Brain microvascular endothelial cell (primary cell): Measurements from ENCODE around the gene CEBPA.

Experiments
- DNase-seq: peaks from one replicate; pipeline ENCODE4 v3.0.0-alpha.2; 2020
- H3K27ac ChIP-seq: fragments of 250-450 bp; sonication (Bioruptor Pico); 2 replicates; pipeline ENCODE4 v1.5.1; 2020; ENCODE audit warnings: mild to moderate bottlenecking, moderate library complexity
- H3K27me3 ChIP-seq: fragments of 250-450 bp; sonication (Bioruptor Pico); replicated peaks from 2 replicates; pipeline ENCODE4 v1.5.1; 2020; ENCODE audit warnings: mild to moderate bottlenecking
- H3K36me3 ChIP-seq: fragments of 250-450 bp; sonication (Bioruptor Pico); replicated peaks from 2 replicates; pipeline ENCODE4 v1.5.1; 2020; ENCODE audit warnings: mild to moderate bottlenecking
- H3K4me3 ChIP-seq: 2 replicates; pipeline ENCODE4 v1.5.1; 2011; ENCODE audit warnings: low read depth, mild to moderate bottlenecking, control low read depth, low read length, moderate library complexity
- in situ Hi-C: cut with HindIII; loops from 2 replicates; pipeline ENCODE4 v1.10.0; 2017; ENCODE audit warnings: low sequenced_read_pairs, low pct_ligation_motif_present
- TF ChIP-seq, protein P1 (sequence below): IDR thresholded peaks from 2 replicates; pipeline ENCODE4 v1.5.1; 2011; ENCODE audit warnings: low read depth, mild to moderate bottlenecking, moderate library complexity, low read length, control low read depth, inconsistent platforms; ENCODE audit errors: missing control alignments

CEBPA gene

DNA sequence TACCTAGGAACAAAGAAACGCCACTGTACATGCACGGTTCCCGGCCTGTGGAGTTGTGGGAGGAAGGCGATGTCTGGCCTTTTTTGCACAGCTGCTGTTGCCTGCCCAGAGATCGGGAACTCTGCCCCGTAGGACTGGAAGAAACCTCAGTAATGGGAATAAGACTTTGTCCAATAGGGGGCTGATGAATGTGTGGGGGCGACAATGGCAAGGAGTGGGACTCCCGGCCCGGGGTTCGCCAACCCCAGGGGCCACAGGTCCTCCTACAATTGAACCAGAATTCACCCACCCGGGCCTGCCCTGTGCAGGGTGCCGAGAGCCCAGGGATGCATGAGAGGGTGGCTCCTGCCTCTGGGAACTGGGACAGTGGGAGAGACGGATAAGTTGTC is 2.0 kb upstream of the CEBPA start:
- Histone ChIP-seq H3K27me3 (peaks cover 45% of the 10 kb centered on the region), H3K27ac (no peak overlapping the region), H3K4me3 (no peak overlapping the region), H3K36me3 (no peaks in the 10 kb centered on the region)
- no peak for DNase-seq
- TF ChIP-seq, protein P1, sequence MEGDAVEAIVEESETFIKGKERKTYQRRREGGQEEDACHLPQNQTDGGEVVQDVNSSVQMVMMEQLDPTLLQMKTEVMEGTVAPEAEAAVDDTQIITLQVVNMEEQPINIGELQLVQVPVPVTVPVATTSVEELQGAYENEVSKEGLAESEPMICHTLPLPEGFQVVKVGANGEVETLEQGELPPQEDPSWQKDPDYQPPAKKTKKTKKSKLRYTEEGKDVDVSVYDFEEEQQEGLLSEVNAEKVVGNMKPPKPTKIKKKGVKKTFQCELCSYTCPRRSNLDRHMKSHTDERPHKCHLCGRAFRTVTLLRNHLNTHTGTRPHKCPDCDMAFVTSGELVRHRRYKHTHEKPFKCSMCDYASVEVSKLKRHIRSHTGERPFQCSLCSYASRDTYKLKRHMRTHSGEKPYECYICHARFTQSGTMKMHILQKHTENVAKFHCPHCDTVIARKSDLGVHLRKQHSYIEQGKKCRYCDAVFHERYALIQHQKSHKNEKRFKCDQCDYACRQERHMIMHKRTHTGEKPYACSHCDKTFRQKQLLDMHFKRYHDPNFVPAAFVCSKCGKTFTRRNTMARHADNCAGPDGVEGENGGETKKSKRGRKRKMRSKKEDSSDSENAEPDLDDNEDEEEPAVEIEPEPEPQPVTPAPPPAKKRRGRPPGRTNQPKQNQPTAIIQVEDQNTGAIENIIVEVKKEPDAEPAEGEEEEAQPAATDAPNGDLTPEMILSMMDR, result no peak
- in situ Hi-C loops, result no loop called here

DNA sequence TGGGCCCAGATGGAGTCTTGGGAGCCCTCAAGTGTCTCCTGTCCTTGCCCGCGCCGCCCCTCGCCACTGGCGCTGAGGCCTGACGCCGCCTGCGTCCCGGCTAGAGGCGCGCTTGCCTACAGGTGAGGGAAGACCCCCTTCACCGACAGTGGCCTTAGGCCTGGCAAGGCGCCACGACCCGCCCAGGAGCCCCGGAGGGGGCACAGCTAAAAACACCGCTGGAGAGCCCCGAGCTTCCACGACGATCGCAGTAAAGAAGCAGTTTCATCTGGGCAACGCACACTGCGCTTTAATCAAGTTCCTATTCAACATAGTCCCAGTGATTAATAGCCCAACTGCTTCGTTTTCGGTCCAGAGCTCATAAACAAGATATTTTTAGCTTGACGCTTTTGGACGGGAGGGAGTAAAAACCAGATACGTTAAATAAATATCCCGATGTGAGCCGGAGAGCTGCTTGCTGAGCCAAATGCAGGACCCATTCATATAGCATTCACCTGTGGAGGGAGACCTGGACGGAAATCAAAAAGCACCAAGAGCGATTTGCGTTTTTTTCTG is 1.5 kb upstream of the CEBPA start:
- peak overlapping the region; percentile 62 for H3K4me3 ChIP-seq
- no peak overlapping the region for H3K27ac ChIP-seq
- in situ Hi-C loops, result no loop called here
- H3K36me3 ChIP-seq, result no peaks in the 10 kb centered on the region
- DNase-seq, result no peak
- peaks cover 47% of the 10 kb centered on the region for H3K27me3 ChIP-seq
- TF ChIP-seq, protein P1, result no peak

DNA sequence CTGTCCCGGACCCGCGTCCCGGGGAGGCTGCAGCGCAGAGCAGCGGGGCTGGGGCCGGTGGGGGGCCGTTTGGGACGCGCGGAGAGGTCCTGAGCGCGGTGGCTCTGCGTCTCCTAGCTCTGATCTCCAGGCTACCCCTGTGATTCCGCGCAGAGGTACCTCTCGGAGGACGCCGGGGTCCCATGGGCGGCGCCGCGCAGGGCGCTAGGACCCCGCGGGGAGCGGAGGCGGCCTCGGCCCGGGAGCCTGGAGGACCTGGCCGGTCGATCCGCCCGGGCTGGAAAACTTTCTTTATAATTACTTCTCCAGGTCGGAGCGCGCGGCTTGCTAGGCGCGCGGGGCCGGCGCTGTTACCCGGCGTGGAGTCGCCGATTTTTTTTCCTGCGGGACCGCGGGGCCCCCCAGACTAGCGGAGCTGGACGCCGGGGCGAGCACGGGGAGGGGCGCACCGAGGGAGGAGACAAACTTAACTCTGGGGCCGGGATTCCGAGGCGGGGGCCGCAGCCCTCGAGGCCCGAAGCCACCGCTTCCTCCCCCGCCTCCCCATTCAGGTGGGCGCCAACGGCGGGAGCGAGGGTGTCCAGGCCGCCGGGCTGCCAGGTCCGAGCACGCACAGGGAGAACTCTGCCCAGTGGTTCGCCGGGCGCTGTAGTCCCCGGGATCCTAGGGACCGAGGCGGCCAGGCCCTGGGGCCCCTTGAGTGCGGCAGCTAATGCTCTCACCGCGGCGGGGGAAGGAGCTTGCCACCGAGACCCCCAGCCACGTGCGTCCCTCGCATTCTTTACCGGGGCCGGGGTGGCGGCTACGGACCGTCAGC is 848 bp upstream of the CEBPA start:
- DNase-seq, result peak; percentile 15
- H3K36me3 ChIP-seq, result no peaks in the 10 kb centered on the region
- peak overlapping the region; percentile 62 for H3K4me3 ChIP-seq
- in situ Hi-C loops, result no loop called here
- TF ChIP-seq, protein P1, result no peak
- H3K27me3 ChIP-seq, result peaks cover 50% of the 10 kb centered on the region
- H3K27ac ChIP-seq, result no peak overlapping the region

DNA sequence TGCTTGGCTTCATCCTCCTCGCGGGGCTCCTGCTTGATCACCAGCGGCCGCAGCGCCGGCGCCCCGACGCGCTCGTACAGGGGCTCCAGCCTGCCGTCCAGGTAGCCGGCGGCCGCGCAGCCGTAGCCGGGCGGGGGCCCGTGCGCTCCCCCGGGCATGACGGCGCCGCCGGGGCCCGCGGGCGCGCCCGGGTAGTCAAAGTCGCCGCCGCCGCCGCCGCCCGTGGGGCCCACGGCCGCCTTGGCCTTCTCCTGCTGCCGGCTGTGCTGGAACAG is 497 bp downstream of the CEBPA start:
- no peak overlapping the region for H3K27ac ChIP-seq
- no peak overlapping the region for H3K4me3 ChIP-seq
- H3K36me3 ChIP-seq, result no peaks in the 10 kb centered on the region
- TF ChIP-seq, protein P1, result no peak
- no peak for DNase-seq
- in situ Hi-C loops, result no loop called here
- H3K27me3 ChIP-seq, result peaks cover 50% of the 10 kb centered on the region

DNA sequence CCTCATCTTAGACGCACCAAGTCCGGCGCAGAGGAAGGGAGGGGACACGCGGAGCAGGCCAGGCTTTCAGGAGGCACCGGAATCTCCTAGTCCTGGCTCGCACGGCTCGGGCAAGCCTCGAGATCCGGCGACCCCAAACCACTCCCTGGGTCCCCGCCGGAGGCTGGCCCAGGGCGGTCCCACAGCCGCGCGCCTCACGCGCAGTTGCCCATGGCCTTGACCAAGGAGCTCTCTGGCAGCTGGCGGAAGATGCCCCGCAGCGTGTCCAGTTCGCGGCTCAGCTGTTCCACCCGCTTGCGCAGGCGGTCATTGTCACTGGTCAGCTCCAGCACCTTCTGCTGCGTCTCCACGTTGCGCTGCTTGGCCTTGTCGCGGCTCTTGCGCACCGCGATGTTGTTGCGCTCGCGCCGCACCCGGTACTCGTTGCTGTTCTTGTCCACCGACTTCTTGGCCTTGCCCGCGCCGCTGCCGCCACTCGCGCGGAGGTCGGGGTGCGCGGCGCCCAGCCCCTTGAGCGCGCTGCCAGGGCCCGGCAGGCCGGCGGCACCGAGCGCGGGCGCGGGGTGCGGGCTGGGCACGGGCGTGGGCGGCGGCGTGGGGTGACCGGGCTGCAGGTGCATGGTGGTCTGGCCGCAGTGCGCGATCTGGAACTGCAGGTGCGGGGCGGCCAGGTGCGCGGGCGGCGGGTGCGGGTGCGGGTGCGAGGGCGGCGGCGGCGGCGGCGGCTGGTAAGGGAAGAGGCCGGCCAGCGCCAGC is 1.0 kb downstream of the CEBPA start:
- Histone ChIP-seq H3K27ac (no peak overlapping the region), H3K27me3 (peaks cover 50% of the 10 kb centered on the region), H3K36me3 (no peaks in the 10 kb centered on the region), H3K4me3 (no peak overlapping the region)
- no peak for DNase-seq
- TF ChIP-seq, protein P1, result no peak
- in situ Hi-C loops, result no loop called here
